ENCODE measurements around the gene VPS13D.
"Not testable (repeated sequence)": the region's sequence is repeated elsewhere in the genome, so short reads cannot be mapped to it uniquely, and the experiment has no call there.

VPS13D gene

GRCh38 chr1:12294076-12294475 is 64.2 kb downstream of the VPS13D start:
- DNase-seq (ENCODE audit: low spot score) = no peak

- DNase-seq (ENCODE audit: low spot score) = no peak
These were observed 66.2 kb downstream of the VPS13D start for GRCh38 chr1:12296016-12296415.

GRCh38 chr1:12296623-12297022 is 66.8 kb downstream of the VPS13D start:
- DNase-seq (ENCODE audit: low spot score) = peak; percentile 59

- no peak for DNase-seq (ENCODE audit: low spot score)
These were observed 70.9 kb downstream of the VPS13D start for GRCh38 chr1:12300706-12301105.

GRCh38 chr1:12301518-12302237 is 71.8 kb downstream of the VPS13D start:
- DNase-seq (ENCODE audit: low spot score) = no peak

- DNase-seq (ENCODE audit: low spot score) = no peak
These were observed 73.1 kb downstream of the VPS13D start for GRCh38 chr1:12302798-12303447.

GRCh38 chr1:12305377-12305776 is 75.5 kb downstream of the VPS13D start:
- no peak for DNase-seq (ENCODE audit: low spot score)

- no peak for DNase-seq (ENCODE audit: low spot score)
These were observed 80.2 kb downstream of the VPS13D start for GRCh38 chr1:12309783-12310742.

- peak; percentile 26 for DNase-seq (ENCODE audit: low spot score)
These were observed 84.6 kb downstream of the VPS13D start for GRCh38 chr1:12314333-12314903.

GRCh38 chr1:12315146-12315545 is 85.3 kb downstream of the VPS13D start:
- no peak for DNase-seq (ENCODE audit: low spot score)

- no peak for DNase-seq (ENCODE audit: low spot score)
These were observed 86.5 kb downstream of the VPS13D start for GRCh38 chr1:12316331-12316730.

GRCh38 chr1:12320486-12320885 is 90.7 kb downstream of the VPS13D start:
- DNase-seq (ENCODE audit: low spot score) = no peak

GRCh38 chr1:12324423-12324822 is 94.6 kb downstream of the VPS13D start:
- no peak for DNase-seq (ENCODE audit: low spot score)

GRCh38 chr1:12324973-12325372 is 95.1 kb downstream of the VPS13D start:
- DNase-seq (ENCODE audit: low spot score) = not testable (repeated sequence)

- no peak for DNase-seq (ENCODE audit: low spot score)
These were observed 97.2 kb downstream of the VPS13D start for GRCh38 chr1:12326986-12327385.

- no peak for DNase-seq (ENCODE audit: low spot score)
These were observed 97.7 kb downstream of the VPS13D start for GRCh38 chr1:12327566-12327965.

GRCh38 chr1:12333036-12333785 is 103.4 kb downstream of the VPS13D start:
- no peak for DNase-seq (ENCODE audit: low spot score)

- no peak for DNase-seq (ENCODE audit: low spot score)
These were observed 106.0 kb downstream of the VPS13D start for GRCh38 chr1:12335815-12336214.

- DNase-seq (ENCODE audit: low spot score) = no peak
These were observed 106.6 kb downstream of the VPS13D start for GRCh38 chr1:12336413-12336812.

GRCh38 chr1:12338017-12338416 is 108.2 kb downstream of the VPS13D start:
- no peak for DNase-seq (ENCODE audit: low spot score)

GRCh38 chr1:12338823-12339222 is 109.0 kb downstream of the VPS13D start:
- DNase-seq (ENCODE audit: low spot score) = no peak

GRCh38 chr1:12339396-12339795 is 109.6 kb downstream of the VPS13D start:
- DNase-seq (ENCODE audit: low spot score) = no peak
